Epithelial cell of esophagus (primary cell): ENCODE data around the gene CAMK1D.

Experiments used
- DNase-seq: peaks from one replicate; pipeline ENCODE4 v3.0.0; 2010; ENCODE audit warnings: low read depth
- H3K4me3 ChIP-seq: 2 replicates; pipeline ENCODE4 v1.5.1; 2011; ENCODE audit warnings: mild to moderate bottlenecking, low read length, control low read depth
- CTCF ChIP-seq: IDR thresholded peaks from 2 replicates; pipeline ENCODE4 v1.5.1; 2011; ENCODE audit warnings: low read depth, mild to moderate bottlenecking, low read length, control low read depth, inconsistent platforms; ENCODE audit not compliant: insufficient read depth; ENCODE audit errors: missing control alignments

The CAMK1D gene

DNA sequence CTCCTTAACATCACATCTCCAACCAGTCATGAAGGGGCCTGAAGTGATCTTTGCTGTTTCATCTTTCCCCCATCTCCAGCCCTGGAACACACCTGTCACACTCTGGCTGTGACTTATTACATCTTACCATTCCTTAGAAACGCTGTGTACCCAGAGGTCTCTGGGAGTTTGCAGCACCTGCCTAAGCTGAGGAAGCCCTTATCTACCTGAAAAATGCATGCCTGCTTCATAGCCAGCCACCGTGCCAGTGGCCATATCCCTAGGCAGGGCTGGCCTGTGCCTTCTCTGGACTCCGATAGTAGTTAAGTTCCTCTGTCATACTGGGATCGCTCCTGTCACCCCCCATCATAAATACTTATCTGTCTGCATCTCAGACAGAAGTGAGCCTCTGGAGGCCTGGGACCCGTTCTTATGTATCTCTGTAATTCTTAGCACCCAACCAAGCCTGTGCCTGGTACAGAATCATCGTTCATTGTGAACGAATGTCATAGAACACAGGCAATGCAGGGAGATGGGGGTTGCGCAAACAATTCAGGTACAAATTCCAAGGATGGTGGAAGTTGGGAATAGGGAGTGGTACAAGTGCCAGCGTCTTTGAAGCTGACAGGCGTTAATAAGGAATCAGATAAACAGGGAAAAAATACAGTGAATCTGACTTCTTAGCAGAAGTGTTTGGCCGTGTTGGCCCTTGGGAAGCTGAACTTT is 254.6 kb downstream of the CAMK1D start:
- H3K4me3 ChIP-seq = no peak overlapping the region
- no peak for TF ChIP-seq CTCF
- DNase-seq = no peak

GRCh38 chr10:12605580-12606405 is 256.4 kb downstream of the CAMK1D start:
- H3K4me3 ChIP-seq = peak overlapping the region; percentile 15
- TF ChIP-seq CTCF = no peak
- peak; percentile 79 for DNase-seq

GRCh38 chr10:12606461-12606860 is 257.1 kb downstream of the CAMK1D start:
- no peak for TF ChIP-seq CTCF
- H3K4me3 ChIP-seq = no peak overlapping the region
- DNase-seq = no peak

DNA sequence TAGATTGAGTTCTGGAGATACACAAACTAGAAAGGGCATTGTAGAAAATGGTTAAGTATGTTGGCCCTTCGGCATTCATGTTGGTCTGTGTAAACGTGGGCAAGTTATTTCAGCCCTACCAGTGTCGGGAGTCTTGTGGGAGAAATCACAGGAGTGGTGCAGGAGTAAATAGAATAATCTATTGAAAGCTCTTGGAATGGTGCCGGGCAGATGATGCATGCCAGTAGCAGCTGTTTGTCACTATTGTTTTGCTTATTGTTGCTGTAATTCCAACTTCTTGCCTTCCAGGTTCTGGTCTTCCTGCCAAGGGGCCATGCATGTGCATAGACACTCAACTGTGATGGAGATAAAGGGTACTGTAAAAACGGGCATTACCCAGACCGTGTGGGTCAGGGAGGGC is 259.4 kb downstream of the CAMK1D start:
- no peak overlapping the region for H3K4me3 ChIP-seq
- no peak for TF ChIP-seq CTCF
- DNase-seq = no peak

DNA sequence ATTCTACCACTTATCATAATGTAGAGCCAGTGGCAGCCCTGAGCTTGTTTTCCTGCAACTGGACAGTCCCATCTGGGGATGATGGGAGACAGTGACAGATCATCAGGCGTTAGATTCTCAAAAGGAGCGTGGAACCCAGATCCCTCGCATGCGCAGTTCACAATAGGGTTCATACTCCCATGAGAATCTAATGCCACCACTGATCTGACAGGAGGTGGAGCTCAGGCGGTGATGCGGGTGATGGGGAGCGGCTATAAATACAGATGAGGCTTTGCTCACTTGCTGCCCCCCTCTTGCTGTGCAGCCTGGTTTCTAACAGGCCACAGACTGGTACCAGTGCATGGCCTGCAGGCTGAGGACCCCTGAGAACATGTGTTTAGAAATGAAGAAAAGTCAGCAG is 260.1 kb downstream of the CAMK1D start:
- TF ChIP-seq CTCF = no peak
- H3K4me3 ChIP-seq = no peak overlapping the region
- DNase-seq = no peak

GRCh38 chr10:12613136-12613535 is 263.8 kb downstream of the CAMK1D start:
- DNase-seq = no peak
- TF ChIP-seq CTCF = no peak
- no peak overlapping the region for H3K4me3 ChIP-seq
